ENCODE results near the gene SEPTIN5. TPM values are rescaled to one million over a fixed set of nuclear protein-coding genes. Genes with fewer than 3 reads are reported as not detected.

The SEPTIN5 gene
- total and polyA plus RNA-seq, 9 of the 15 experiments (the other 6 are each of a cell fraction or from before 2014, with no cell fraction given) = 0.03 to 195 (median 119) TPM

DNA sequence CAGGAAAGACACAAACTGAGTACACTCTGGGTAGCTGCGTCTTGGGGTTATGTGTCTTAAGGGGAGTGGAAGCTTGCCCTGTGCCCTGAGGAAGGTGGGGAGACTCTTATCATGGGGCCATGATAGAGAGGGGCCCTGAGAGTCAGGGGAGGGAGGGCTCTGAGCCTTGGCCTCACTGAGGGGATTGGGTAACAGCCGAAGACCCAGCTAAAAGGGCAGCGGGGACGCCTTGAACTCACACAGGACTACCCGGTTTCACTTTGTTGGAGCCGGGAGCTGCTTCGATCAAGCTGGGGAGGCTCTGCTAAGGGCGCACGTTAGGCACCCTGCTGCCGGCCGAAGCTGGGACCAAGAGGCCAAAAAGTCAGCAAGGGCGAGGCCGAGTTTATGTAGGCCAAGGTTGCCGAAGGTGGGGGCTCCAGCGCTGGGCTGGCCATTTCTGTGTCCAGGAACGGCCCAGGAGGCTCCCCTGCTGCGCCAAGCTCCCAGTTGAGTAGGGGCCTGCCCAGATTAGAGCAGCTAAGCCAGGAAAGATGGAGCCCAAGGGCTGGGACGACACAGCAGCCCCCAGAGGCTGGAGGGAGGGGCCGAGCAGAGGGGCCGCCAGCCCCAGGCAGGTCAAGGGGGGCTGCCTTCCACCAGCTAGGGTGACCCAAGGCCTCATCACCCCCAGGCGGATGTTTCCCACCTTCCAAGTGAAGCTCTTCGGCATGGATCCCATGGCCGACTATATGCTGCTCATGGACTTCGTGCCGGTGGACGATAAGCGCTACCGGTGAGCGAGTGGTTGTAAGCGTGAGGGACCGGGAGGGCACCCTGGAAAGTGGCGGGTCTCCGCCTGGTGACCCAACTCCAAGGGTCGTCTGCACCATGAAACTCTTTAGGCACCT is 48.5 kb downstream of the SEPTIN5 start (continued):
- TF ChIP-seq, protein P1, sequence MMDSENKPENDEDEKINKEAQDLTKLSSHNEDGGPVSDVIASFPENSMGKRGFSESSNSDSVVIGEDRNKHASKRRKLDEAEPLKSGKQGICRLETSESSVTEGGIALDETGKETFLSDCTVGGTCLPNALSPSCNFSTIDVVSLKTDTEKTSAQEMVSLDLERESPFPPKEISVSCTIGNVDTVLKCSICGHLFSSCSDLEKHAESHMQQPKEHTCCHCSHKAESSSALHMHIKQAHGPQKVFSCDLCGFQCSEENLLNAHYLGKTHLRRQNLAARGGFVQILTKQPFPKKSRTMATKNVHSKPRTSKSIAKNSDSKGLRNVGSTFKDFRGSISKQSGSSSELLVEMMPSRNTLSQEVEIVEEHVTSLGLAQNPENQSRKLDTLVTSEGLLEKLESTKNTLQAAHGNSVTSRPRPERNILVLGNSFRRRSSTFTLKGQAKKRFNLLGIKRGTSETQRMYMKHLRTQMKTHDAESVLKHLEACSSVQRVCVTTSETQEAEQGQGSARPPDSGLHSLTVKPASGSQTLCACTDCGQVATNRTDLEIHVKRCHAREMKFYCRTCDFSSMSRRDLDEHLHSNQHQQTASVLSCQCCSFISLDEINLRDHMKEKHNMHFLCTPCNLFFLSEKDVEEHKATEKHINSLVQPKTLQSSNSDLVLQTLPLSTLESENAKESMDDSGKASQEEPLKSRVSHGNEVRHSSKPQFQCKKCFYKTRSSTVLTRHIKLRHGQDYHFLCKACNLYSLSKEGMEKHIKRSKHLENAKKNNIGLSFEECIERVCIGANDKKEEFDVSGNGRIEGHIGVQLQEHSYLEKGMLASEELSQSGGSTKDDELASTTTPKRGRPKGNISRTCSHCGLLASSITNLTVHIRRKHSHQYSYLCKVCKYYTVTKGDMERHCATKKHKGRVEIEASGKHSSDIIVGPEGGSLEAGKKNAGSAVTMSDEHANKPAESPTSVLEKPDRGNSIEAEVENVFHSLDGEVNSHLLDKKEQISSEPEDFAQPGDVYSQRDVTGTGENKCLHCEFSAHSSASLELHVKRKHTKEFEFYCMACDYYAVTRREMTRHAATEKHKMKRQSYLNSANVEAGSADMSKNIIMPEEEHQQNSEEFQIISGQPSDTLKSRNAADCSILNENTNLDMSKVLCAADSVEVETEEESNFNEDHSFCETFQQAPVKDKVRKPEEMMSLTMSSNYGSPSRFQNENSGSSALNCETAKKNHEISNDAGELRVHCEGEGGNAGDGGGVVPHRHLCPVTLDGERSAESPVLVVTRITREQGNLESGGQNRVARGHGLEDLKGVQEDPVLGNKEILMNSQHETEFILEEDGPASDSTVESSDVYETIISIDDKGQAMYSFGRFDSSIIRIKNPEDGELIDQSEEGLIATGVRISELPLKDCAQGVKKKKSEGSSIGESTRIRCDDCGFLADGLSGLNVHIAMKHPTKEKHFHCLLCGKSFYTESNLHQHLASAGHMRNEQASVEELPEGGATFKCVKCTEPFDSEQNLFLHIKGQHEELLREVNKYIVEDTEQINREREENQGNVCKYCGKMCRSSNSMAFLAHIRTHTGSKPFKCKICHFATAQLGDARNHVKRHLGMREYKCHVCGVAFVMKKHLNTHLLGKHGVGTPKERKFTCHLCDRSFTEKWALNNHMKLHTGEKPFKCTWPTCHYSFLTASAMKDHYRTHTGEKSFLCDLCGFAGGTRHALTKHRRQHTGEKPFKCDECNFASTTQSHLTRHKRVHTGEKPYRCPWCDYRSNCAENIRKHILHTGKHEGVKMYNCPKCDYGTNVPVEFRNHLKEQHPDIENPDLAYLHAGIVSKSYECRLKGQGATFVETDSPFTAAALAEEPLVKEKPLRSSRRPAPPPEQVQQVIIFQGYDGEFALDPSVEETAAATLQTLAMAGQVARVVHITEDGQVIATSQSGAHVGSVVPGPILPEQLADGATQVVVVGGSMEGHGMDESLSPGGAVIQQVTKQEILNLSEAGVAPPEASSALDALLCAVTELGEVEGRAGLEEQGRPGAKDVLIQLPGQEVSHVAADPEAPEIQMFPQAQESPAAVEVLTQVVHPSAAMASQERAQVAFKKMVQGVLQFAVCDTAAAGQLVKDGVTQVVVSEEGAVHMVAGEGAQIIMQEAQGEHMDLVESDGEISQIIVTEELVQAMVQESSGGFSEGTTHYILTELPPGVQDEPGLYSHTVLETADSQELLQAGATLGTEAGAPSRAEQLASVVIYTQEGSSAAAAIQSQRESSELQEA (IDR thresholded peaks at IDR 0.05; ENCODE audit: low read depth) = no peak
- TF ChIP-seq ZNF354B (CRISPR knock-in tag; IDR thresholded peaks at IDR 0.05) (no peak), GATAD2B (IDR thresholded peaks at IDR 0.05; ENCODE audit: borderline replicate concordance) (no peak), SNRNP70 (optimal IDR thresholded peaks at IDR 0.05; ENCODE audit: low read depth, low read length) (no peak), ZNF232 (CRISPR knock-in tag; IDR thresholded peaks at IDR 0.05) (no peak), CAMTA2 (CRISPR knock-in tag; conservative IDR thresholded peaks at IDR 0.05) (0 out of 2 replicates have a peak, but pooled peaks have one; percentile 32), LCOR (CRISPR knock-in tag; IDR thresholded peaks at IDR 0.05) (no peak), SIRT6 (IDR thresholded peaks at IDR 0.05; ENCODE audit: low read depth, low read length) (no peak), SMAD2 (IDR thresholded peaks at IDR 0.05; ENCODE audit: low read depth, low read length) (no peak), KAT8 (IDR thresholded peaks at IDR 0.05; ENCODE audit: low read depth) (no peak), KDM4B (IDR thresholded peaks at IDR 0.05; ENCODE audit: borderline replicate concordance in 2 of 2, low read depth in 1 of 2) (no peak)
- TF ChIP-seq, protein P2, sequence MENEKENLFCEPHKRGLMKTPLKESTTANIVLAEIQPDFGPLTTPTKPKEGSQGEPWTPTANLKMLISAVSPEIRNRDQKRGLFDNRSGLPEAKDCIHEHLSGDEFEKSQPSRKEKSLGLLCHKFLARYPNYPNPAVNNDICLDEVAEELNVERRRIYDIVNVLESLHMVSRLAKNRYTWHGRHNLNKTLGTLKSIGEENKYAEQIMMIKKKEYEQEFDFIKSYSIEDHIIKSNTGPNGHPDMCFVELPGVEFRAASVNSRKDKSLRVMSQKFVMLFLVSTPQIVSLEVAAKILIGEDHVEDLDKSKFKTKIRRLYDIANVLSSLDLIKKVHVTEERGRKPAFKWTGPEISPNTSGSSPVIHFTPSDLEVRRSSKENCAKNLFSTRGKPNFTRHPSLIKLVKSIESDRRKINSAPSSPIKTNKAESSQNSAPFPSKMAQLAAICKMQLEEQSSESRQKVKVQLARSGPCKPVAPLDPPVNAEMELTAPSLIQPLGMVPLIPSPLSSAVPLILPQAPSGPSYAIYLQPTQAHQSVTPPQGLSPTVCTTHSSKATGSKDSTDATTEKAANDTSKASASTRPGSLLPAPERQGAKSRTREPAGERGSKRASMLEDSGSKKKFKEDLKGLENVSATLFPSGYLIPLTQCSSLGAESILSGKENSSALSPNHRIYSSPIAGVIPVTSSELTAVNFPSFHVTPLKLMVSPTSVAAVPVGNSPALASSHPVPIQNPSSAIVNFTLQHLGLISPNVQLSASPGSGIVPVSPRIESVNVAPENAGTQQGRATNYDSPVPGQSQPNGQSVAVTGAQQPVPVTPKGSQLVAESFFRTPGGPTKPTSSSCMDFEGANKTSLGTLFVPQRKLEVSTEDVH (IDR thresholded peaks at IDR 0.05; ENCODE audit: low read depth, partially characterized antibody) = no peak
- TF ChIP-seq, protein P3, sequence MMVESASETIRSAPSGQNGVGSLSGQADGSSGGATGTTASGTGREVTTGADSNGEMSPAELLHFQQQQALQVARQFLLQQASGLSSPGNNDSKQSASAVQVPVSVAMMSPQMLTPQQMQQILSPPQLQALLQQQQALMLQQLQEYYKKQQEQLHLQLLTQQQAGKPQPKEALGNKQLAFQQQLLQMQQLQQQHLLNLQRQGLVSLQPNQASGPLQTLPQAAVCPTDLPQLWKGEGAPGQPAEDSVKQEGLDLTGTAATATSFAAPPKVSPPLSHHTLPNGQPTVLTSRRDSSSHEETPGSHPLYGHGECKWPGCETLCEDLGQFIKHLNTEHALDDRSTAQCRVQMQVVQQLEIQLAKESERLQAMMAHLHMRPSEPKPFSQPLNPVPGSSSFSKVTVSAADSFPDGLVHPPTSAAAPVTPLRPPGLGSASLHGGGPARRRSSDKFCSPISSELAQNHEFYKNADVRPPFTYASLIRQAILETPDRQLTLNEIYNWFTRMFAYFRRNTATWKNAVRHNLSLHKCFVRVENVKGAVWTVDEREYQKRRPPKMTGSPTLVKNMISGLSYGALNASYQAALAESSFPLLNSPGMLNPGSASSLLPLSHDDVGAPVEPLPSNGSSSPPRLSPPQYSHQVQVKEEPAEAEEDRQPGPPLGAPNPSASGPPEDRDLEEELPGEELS (CRISPR knock-in tag; IDR thresholded peaks at IDR 0.05; ENCODE audit: borderline replicate concordance) = no peak
